Nucleus accumbens (tissue), 56 donors: ENCODE data around the gene MAPK14.
A peak's percentile ranks its signal among the peaks of the same experiment; 100 is the strongest.

Experiments used
- DNase-seq, 56 donors: peaks; one replicate each; lab custom pipeline; 2025; lab: John Stamatoyannopoulos, UW

Gene MAPK14

DNA sequence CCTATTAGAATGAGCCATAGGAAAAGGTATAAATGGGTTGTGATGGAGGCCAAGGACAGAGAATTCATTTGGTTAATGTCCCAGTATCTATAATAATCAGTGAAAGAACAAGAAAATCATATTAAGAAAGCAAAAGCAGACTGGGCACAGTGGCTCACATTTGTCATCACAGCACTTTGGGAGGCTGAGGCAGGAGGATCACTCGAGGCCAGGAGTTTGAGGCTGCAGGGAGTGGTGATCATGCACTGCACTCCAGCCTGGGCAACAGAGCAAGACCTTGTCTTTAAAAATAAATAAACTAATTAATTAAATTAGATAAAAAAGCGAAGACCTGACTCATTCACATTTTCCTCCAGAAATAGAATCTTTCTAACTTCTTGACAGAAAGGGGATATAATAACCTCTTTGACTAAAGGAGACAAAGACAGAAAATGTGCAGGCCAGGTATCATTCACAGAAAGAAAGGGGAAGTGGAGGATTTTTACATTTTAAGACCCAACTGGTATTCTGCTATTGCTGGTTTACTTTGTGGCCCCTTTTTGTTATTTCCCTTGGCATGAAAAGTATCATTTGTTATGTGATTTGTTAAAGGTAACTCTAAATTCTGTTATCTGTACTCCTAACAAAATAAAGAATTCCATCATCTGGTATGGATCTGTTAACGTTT lies 70.8 kb downstream of the MAPK14 start:
- no peak for DNase-seq

DNA sequence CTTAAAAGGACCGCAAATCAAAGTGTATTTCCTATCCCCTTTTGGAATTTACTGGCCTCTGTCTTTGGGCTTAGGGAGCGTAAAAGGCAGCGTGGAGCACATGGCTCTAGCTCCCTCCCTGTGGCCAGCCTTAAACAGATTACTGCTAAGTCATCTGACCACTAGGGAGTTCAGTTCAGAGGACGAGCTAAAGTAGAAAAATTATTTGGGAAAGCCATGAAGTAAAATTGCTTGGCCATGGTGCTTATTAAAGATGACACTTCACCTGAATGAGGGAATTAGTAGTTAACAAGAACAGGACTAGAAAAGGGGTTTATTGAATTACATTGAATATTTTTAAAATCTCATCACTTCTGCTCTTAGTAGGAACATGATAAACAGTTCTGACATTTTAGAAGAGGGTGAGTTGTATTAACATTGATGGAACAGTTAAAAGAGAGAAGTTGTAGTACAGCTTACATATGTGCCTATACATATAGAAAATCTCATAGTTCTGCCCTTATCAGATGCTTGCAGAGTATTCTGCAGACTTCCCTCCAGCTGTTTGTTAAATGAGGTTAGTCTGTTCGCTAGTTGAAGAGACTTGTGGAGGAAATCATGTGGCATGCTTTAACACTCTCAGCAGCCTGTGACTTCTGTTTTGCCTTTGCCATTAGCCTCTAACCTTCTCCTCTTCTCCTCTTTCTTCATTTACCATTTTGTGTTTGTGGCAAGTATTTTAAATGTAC lies 71.5 kb downstream of the MAPK14 start:
- DNase-seq, result no peak

DNA sequence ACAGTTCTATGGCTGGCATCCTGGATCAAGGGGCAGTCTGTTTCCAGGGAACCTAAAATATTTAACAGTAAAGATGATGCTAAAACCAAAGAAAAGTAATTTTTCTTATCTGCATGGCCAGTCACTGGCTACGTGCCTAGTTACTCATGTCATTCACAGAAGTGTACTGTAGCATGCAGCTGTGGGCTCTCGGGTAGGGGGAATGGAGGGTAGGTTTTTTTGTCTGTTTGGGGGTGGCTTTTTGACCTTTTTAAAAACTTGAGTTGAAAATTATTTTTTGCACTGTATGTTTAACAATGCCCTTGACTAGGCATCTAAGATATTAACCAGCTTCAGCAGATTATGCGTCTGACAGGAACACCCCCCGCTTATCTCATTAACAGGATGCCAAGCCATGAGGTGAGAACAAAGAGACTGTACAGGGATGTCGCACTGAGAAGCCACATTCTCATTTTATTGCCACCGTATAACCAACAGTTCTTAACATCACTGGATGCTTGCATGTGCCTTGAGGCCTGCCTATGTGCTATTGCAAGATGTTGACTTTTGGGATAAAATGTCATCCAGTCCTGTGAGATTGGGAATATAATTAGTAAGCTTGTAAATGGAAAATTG lies 72.4 kb downstream of the MAPK14 start:
- no peak for DNase-seq

DNA sequence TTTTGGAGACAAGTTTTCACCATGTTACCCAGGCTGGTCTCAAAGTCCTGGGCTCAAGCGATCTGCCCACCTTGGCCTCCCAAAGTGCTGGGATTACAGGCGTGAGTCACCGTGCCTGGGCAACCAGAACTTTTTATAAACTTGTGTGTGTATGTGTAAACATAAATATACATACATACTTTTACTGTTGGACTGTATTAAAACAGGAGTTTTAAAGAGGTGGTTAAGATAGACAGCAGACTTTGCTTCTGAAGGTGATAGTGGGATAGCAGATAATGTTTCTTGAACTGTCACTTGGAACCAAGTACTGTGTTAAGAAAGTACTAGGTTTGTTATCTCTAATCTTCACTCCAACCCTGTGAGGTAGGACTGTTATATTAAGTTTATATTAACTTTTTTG lies 74.1 kb downstream of the MAPK14 start:
- no peak for DNase-seq

DNA sequence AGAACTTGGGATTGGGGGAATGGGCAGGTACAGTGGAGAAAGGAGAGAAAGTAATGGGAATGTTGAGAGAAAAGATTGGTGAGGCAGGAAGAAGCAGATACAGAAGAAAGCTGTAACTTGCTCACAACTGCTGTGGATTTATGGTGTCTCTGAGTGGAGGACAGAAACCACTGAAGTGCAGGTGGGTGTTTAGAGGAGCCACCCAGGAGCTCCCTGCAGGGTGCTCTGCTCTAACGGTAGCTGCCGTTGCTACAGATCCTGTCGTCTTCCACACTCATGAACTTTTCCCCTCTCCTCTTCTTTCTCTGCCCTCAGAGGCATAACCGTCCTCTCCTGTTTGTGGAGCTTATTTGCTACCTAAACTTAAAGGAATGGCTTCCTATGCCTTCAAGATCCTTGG lies 75.2 kb downstream of the MAPK14 start:
- no peak for DNase-seq

DNA sequence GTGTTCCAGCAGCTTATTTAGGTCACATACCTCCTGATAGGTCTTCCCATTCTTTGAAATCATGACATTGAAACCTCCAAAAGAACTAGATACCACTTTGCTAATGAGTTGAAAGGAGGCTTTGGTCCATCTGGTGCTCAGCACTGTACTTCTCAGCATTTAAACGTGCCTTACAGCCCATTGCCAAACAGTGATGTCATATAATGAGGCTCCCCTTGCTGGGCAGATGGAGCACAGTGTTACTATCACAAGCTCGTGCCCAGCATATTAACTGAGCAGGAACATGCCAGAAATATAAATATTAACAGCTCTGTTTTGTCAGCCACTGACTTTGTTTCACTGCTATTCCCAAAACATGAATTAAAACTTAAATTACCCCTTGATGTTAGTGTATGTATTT lies 77.2 kb downstream of the MAPK14 start:
- DNase-seq, result peak in 1 of 56 donors; percentile 20

DNA sequence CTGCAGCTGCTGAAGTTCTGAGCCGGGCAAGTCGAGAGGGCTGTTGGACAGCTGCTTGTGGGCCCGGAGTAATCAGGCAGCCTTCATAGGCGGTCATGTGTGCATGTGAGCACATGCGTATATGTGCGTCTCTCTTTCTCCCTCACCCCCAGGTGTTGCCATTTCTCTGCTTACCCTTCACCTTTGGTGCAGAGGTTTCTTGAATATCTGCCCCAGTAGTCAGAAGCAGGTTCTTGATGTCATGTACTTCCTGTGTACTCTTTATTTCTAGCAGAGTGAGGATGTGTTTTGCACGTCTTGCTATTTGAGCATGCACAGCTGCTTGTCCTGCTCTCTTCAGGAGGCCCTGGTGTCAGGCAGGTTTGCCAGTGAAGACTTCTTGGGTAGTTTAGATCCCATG lies 81.5 kb downstream of the MAPK14 start:
- no peak for DNase-seq

DNA sequence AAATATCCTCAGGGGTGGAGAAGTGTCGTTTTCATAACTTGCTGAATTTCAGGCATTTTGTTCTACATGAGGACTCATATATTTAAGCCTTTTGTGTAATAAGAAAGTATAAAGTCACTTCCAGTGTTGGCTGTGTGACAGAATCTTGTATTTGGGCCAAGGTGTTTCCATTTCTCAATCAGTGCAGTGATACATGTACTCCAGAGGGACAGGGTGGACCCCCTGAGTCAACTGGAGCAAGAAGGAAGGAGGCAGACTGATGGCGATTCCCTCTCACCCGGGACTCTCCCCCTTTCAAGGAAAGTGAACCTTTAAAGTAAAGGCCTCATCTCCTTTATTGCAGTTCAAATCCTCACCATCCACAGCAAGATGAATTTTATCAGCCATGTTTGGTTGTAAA lies 82.4 kb downstream of the MAPK14 start:
- no peak for DNase-seq

DNA sequence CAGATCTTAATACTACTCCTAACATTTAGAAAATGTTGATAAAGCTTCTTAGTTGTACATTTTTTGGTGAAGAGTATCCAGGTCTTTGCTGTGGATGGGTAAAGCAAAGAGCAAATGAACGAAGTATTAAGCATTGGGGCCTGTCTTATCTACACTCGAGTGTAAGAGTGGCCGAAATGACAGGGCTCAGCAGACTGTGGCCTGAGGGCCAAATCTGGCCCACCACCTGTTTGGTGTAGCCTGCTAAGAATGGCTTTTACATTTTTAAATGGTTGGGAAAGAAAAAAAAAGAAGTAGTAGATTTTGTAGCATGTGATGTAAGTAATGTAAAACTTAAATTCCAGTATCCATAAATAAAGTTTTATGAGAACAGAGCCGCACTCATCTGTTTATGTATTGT lies 83.3 kb downstream of the MAPK14 start:
- no peak for DNase-seq

DNA sequence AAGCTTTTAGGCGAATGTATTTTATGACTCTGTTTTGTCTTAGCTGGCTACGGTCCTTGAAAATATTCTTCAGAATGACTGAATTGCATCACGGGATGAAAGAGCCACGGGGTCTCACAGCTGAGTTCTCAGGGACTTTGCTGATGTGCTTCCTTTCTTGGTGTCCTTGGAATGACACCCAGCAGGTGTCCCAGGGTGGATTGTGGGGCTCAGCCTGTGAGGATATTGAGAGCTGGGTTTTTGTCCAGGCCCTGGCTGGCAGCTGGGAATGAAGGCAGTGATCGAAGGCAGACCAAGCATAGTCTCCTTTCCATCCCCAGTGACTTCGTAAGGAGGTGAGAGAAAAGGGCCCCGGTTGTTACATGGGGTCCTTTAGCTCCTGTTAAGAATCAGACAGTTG lies 83.9 kb downstream of the MAPK14 start:
- DNase-seq, result no peak

DNA sequence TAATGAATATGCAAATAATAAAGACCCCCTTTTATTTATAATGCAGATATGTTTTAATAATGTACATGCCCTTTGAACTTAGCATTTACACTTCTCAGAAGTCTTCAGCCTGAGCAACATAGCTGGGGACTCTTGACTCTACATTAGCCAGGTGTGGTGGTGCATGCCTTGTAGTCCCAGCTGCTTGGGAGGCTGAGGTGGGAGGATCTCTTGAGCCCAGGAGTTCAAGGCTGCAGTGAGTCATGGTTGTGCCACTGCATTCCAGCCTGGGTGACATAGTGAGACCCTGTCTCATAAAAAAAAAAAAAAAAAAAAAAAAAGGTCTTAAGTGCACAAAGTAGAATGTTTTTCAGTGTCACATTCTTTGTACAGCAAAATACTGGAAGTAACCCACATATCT lies 85.4 kb downstream of the MAPK14 start:
- no peak for DNase-seq

DNA sequence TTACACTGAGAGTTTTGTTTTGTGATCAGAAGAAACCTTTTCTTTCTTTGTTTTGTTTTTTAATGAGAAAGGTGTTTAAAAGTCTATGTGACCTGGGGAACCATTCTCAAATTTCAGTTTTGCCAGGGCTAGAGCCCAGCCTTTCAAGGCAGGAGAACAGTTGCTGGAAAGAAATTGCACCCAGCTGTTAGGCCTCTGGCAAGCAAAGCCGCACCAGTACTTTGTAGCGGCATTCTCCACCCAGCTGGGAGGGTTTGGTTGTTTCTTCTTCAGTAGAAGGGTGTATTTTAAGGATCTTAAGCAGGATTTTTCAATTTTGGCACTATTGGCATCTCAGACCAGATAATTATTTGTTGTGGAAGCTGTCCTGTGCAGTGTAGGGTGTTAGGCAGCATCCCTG lies 86.1 kb downstream of the MAPK14 start:
- no peak for DNase-seq

DNA sequence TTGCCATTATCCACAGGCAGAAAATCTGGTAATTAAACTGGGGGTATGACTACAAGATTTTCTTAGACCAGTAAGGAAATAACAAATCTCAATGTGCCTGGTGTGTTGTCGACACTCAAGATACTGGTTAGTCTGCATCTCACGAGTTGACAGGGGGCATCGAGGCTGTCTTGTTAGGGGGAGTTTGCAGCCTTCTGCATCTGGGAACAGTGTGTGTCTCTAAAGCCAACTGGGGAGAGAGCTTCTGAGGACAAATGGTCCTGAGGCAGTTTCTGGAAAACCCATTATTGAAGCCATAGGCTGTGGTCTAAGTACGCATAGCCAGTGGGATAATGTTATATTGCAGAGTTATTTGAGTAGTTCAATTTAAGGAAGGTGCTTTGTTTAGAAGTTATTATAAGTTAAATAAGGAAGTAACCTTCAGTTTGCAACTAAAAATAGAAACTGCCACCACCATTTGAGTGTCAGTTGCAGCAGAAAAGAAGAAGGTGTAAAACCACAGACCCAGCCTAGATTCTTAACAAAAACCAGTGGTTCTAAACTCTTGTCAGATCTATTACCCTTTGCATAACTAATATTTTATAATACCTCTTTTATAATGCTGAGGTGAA lies 87.3 kb downstream of the MAPK14 start:
- no peak for DNase-seq

DNA sequence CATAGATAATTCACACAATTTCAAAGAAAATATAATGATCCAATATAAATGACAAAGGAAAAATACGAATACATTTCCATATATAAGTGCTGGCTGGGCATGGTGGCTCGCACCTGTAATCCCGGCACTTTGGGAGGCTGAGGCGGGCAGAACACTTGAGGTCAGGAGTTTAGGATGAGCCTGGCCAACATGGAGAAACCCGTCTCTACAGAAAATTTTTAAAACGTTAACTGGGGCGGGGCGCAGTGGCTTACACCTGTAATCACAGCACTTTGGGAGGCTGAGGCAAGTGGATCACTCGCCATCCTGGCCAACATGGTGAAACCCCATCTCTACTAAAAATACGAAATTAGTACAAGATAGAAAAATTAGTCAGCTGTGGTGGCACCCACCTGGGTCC lies 87.8 kb downstream of the MAPK14 start:
- no peak for DNase-seq

DNA sequence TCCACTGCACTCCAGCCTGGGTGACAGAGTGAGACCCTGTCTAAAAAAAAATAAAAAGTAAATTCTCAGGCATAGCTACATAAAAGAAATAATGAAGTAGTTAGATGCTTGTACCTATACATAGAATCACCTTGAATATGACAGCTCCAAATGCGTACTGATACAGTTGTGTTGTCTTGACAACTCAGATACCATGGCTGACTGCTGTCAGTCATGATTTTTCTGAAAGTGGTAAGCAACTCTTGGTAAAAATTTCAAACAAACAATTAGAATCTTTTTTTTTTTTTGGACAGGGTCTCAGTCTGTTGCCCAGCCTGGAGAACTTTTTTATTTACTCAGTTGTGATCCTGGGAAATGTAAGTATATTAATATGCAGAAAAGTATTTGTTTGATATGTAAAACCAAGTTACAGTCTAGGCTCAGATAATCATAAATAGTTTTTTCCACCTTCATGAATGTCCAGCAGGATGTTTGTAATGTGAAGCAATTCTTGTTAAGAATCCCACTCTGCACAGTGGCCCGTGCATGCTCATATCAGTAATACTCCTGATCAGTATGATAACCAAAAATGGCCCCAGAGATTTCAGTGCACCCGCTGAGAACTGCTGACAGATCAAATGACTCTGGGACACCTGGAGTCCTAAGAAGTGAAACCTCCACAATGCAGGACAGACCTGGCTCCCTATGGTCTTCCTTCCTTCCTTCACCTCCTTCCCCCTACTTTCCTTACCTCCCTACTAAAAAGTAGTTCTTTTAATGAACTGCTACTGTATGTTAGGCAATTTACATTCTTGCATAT lies 88.7 kb downstream of the MAPK14 start:
- DNase-seq, result no peak

DNA sequence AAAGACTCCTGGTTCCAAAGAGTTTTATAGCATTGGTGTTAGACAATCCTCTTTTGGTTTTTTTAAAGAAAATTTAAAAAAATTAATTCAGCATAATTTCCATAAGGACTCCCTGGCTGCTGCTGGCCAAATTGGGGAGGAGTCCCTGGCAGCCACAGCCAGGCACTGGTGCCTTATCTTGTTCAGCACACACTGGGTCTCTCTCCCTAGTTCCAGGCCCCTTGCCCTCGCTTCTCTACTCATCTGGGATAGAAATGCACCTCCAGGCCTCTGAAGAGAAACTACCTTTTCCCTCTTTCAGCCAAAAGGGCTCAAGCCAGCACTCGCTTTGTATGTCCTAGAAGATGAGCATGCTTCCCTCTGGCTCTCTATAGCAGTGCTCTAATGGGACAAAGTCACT lies 89.3 kb downstream of the MAPK14 start:
- no peak for DNase-seq

DNA sequence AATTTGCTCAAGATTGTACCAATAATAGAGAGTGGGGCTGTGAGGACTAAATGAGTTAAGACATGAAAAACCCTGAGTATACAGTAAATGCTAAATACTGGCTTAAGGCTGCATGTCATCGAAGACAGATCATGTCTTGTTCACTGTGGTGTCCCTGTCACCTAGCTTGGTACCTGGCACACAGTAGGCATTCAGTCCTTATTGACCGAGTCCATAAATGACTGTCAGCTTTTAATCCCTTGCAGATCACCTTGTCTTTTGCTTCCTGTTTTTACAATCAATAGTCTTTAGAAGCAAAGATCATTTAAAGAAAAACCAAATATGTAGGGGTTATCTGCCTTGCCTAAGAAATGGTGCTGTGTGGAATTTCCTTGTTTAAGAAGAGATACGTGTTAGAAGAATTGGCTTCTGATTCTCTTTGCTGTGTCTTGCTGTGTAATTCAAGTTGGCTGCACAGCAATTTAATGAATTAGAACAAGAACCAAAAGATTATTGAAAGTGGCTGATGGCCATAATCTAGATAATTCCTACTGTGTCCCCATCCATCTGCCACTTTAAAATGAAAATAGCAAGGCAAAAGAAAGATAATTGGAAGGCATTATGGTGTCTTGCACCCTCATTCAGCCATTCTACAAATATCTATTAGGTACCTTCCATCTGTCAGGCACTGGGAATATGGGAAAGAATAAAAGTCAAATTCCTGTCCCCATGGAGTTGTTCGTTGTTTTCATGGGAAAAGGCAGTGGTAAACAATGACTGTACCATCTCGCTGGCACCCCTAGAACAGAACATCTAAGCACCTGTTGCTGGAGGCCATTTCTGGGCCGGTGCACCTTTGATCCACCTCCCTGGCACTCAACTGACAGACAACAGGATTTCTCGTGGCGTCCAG lies 90.3 kb downstream of the MAPK14 start:
- DNase-seq, result no peak

DNA sequence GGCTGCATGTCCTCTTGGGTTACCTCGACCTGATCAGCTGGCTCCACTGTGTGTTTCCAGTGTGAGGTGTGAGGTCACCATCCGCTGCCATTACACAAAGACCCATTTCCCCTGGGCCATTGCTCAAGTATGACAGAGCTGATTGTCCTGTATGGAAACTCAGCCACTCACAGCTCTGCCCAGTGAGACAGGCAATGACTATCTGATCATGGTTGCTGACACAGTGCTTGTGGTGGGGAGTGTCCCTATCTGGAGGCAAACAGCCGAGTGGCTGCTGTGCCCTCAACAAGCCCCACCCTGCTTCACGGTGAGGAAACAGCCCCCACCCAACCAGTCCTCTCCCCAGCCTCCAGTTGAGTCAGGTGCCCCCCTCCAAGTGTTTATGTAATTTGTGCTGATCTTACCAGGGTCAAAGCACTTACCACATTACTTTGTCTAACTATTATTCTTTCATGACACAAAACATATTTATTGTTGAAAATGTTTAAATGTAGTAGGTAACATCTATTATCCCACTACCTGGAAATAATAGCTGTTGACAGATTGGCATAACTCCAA lies 91.0 kb downstream of the MAPK14 start:
- DNase-seq, result peak in 2 of 56 donors; percentile 29 to 43

DNA sequence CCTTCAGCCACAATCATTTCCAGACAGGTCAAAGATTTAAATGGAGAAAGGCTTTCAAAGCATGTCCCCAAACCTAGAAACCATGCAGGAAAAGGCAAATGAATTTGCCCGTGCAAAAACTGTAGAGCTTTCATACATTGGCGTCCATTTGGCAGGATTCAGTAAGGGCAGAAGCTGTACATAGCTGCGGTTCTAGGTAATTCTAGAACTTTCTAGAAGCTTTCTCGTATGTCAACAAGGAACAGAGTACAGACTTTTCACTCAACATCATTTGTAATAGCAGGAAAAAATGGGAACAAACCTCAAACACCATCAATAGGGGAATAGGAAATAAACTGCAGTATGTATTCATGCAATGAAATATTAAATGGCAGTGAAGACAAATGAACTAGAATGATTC lies 91.6 kb downstream of the MAPK14 start:
- DNase-seq, result no peak
